ENCODE data around the gene CCP110.

The CCP110 gene

GRCh38 chr16:19522397-19522732 lies 1.4 kb upstream of the CCP110 start:
- no peaks in the 10 kb centered on the region for H3K27me3 ChIP-seq (ENCODE audit: insufficient read depth, low read length)
- no peak overlapping the region for H3K4me3 ChIP-seq (ENCODE audit: low read depth, low read length)
- H3K4ac ChIP-seq (ENCODE audit: low read depth, low read length): no peak overlapping the region
- no peak overlapping the region for H2AK5ac ChIP-seq (ENCODE audit: low read length)
- no peak overlapping the region for H4K12ac ChIP-seq (ENCODE audit: low read depth, low read length)
- H3K4me2 ChIP-seq (ENCODE audit: low read length): peak overlapping the region; percentile 54
- no peak overlapping the region for H2BK5ac ChIP-seq (ENCODE audit: low read depth, low read length, poor library complexity)
- no peak overlapping the region for H3K18ac ChIP-seq (ENCODE audit: low read length)
- no peak overlapping the region for H2BK120ac ChIP-seq (ENCODE audit: insufficient read depth, low read length, poor library complexity)
- no peak overlapping the region for H2BK12ac ChIP-seq (ENCODE audit: low read length)
- no CpG with 5 or more reads among the region's 5 CpGs for WGBS (ENCODE audit: extremely low coverage, insufficient coverage, insufficient read length)
- no peak overlapping the region for H3K27ac ChIP-seq (ENCODE audit: low read depth, low read length)
- peaks cover 0 to 2% of the 10 kb centered on the region in 2 experiments for H3K36me3 ChIP-seq (ENCODE audit: control insufficient read depth in 1 of 2, insufficient read depth in 2 of 2, low read length in 2 of 2)
- H4K91ac ChIP-seq (ENCODE audit: low read depth, low read length): no peak overlapping the region
- no peak overlapping the region for H3K23ac ChIP-seq (ENCODE audit: low read length)
- H3K9me3 ChIP-seq (ENCODE audit: insufficient read depth, low read depth, low read length): peaks cover 2% of the 10 kb centered on the region
- peaks cover 7% of the 10 kb centered on the region for H3K79me1 ChIP-seq (ENCODE audit: low read length)
- no peak for DNase-seq
- H3K14ac ChIP-seq (ENCODE audit: low read length): no peak overlapping the region
- peaks cover 0 to 2% of the 10 kb centered on the region in 2 experiments for H3K4me1 ChIP-seq (ENCODE audit: control insufficient read depth in 1 of 2, insufficient read depth in 2 of 2, low read length in 2 of 2)
- peak overlapping the region; percentile 58 for H4K8ac ChIP-seq (ENCODE audit: low read depth, low read length)
- peaks cover 7% of the 10 kb centered on the region for H3K79me2 ChIP-seq (ENCODE audit: control insufficient read depth, insufficient read depth, low read length, poor library complexity)
- no peak overlapping the region for H3K9ac ChIP-seq (ENCODE audit: low read length)
- H2AFZ ChIP-seq (ENCODE audit: insufficient read depth, low read length, poor library complexity): no peak overlapping the region

DNA sequence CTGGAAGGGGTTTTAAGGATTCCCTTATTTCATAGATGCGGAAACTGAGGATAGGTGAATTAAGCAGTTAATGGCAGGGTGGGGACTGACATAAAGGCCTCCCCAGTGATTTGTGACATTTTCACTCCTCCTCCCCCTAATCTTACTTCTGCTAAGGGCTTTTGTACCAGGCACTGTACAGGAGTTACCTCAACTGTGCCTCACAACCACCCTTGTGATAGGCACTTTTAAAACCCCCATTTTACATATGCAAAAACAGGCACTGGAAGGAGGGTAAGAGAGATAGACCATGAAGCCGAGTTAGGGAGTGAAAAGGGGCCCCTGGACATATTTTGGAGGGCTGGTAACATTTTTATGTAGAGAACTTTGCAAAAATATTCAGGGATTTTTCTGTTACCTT lies 982 bp upstream of the CCP110 start:
- H4K12ac ChIP-seq (ENCODE audit: low read depth, low read length): no peak overlapping the region
- no peak overlapping the region for H3K4me2 ChIP-seq (ENCODE audit: low read length)
- no peak overlapping the region for H3K9ac ChIP-seq (ENCODE audit: low read length)
- no peak overlapping the region for H2AFZ ChIP-seq (ENCODE audit: insufficient read depth, low read length, poor library complexity)
- H4K91ac ChIP-seq (ENCODE audit: low read depth, low read length): no peak overlapping the region
- DNase-seq: no peak
- H3K4me3 ChIP-seq (ENCODE audit: low read depth, low read length): no peak overlapping the region
- H3K9me3 ChIP-seq (ENCODE audit: insufficient read depth, low read depth, low read length): peaks cover 2% of the 10 kb centered on the region
- no peak overlapping the region for H2BK120ac ChIP-seq (ENCODE audit: insufficient read depth, low read length, poor library complexity)
- H2BK12ac ChIP-seq (ENCODE audit: low read length): no peak overlapping the region
- no peak overlapping the region for H3K23ac ChIP-seq (ENCODE audit: low read length)
- no CpG with 5 or more reads among the region's 2 CpGs for WGBS (ENCODE audit: extremely low coverage, insufficient coverage, insufficient read length)
- H2BK5ac ChIP-seq (ENCODE audit: low read depth, low read length, poor library complexity): no peak overlapping the region
- H3K4me1 ChIP-seq (ENCODE audit: control insufficient read depth in 1 of 2, insufficient read depth in 2 of 2, low read length in 2 of 2): peaks cover 0 to 2% of the 10 kb centered on the region in 2 experiments
- peaks cover 7% of the 10 kb centered on the region for H3K79me1 ChIP-seq (ENCODE audit: low read length)
- H2AK5ac ChIP-seq (ENCODE audit: low read length): no peak overlapping the region
- no peak overlapping the region for H3K4ac ChIP-seq (ENCODE audit: low read depth, low read length)
- H3K14ac ChIP-seq (ENCODE audit: low read length): no peak overlapping the region
- H3K27me3 ChIP-seq (ENCODE audit: insufficient read depth, low read length): no peaks in the 10 kb centered on the region
- H3K79me2 ChIP-seq (ENCODE audit: control insufficient read depth, insufficient read depth, low read length, poor library complexity): peaks cover 7% of the 10 kb centered on the region
- H4K8ac ChIP-seq (ENCODE audit: low read depth, low read length): no peak overlapping the region
- no peak overlapping the region for H3K27ac ChIP-seq (ENCODE audit: low read depth, low read length)
- no peak overlapping the region for H3K18ac ChIP-seq (ENCODE audit: low read length)
- peaks cover 0 to 2% of the 10 kb centered on the region in 2 experiments for H3K36me3 ChIP-seq (ENCODE audit: control insufficient read depth in 1 of 2, insufficient read depth in 2 of 2, low read length in 2 of 2)

DNA sequence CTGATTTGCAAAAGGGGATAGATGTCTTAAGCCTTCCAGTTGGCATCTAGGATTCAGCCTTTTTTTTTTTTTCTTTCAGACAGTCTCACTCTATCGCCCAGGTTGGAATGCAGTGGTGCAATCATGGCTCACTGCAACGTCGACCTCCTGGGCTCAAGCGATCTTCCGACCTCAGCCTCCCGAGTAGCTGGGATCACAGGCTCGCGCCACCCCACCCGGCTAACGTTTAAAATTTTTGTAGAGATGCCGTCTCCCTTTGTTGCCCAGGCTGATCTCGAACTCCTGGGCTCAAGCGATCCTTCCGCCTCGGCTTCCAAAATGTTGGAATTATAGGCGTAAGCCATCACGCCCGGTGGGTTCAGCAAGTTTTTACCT lies 571 bp upstream of the CCP110 start:
- Histone ChIP-seq H2BK5ac (ENCODE audit: low read depth, low read length, poor library complexity) (no peak overlapping the region), H3K27me3 (ENCODE audit: insufficient read depth, low read length) (no peaks in the 10 kb centered on the region), H3K27ac (ENCODE audit: low read depth, low read length) (no peak overlapping the region), H2BK120ac (ENCODE audit: insufficient read depth, low read length, poor library complexity) (peak overlapping the region; percentile 43), H3K9ac (ENCODE audit: low read length) (no peak overlapping the region), H3K14ac (ENCODE audit: low read length) (no peak overlapping the region), H2BK12ac (ENCODE audit: low read length) (peak overlapping the region; percentile 17), H3K9me3 (ENCODE audit: insufficient read depth, low read depth, low read length) (peaks cover 2% of the 10 kb centered on the region), H4K91ac (ENCODE audit: low read depth, low read length) (no peak overlapping the region), H3K79me1 (ENCODE audit: low read length) (peaks cover 7% of the 10 kb centered on the region), H3K4me1 (ENCODE audit: control insufficient read depth in 1 of 2, insufficient read depth in 2 of 2, low read length in 2 of 2) (peaks cover 0 to 2% of the 10 kb centered on the region in 2 experiments), H3K23ac (ENCODE audit: low read length) (no peak overlapping the region), H3K18ac (ENCODE audit: low read length) (no peak overlapping the region), H3K79me2 (ENCODE audit: control insufficient read depth, insufficient read depth, low read length, poor library complexity) (peaks cover 7% of the 10 kb centered on the region), H3K4me2 (ENCODE audit: low read length) (no peak overlapping the region), H2AK5ac (ENCODE audit: low read length) (no peak overlapping the region), H3K36me3 (ENCODE audit: control insufficient read depth in 1 of 2, insufficient read depth in 2 of 2, low read length in 2 of 2) (peaks cover 0 to 2% of the 10 kb centered on the region in 2 experiments), H3K4me3 (ENCODE audit: low read depth, low read length) (no peak overlapping the region), H4K8ac (ENCODE audit: low read depth, low read length) (peak overlapping the region; percentile 48), H3K4ac (ENCODE audit: low read depth, low read length) (no peak overlapping the region), H4K12ac (ENCODE audit: low read depth, low read length) (no peak overlapping the region), H2AFZ (ENCODE audit: insufficient read depth, low read length, poor library complexity) (peak overlapping the region; percentile 56)
- no CpG with 5 or more reads among the region's 18 CpGs for WGBS (ENCODE audit: extremely low coverage, insufficient coverage, insufficient read length)
- DNase-seq: peak; percentile 65 to 73

DNA sequence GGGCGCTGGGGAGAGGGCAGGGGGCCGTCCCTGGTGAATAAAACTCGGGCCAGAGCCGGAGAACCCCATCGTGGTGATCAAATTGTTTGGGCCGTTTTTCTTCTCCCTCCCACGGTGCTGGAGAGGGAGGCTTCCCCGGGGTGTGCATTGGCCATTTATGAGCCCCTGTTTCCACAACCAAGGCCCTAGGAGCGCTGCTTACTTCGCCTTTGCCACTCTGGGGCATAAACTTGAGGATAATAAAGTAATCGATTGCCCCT lies 544 bp downstream of the CCP110 start:
- Histone ChIP-seq H3K36me3 (ENCODE audit: control insufficient read depth in 1 of 2, insufficient read depth in 2 of 2, low read length in 2 of 2) (peaks cover 2% of the 10 kb centered on the region in 2 experiments), H3K4me3 (ENCODE audit: low read depth, low read length) (peak overlapping the region; percentile 98), H3K18ac (ENCODE audit: low read length) (no peak overlapping the region), H3K9ac (ENCODE audit: low read length) (peak overlapping the region; percentile 67), H2AK5ac (ENCODE audit: low read length) (no peak overlapping the region), H2BK120ac (ENCODE audit: insufficient read depth, low read length, poor library complexity) (no peak overlapping the region), H3K27me3 (ENCODE audit: insufficient read depth, low read length) (no peaks in the 10 kb centered on the region), H2AFZ (ENCODE audit: insufficient read depth, low read length, poor library complexity) (peak overlapping the region; percentile 76), H3K79me2 (ENCODE audit: control insufficient read depth, insufficient read depth, low read length, poor library complexity) (peaks cover 6% of the 10 kb centered on the region), H3K4me2 (ENCODE audit: low read length) (peak overlapping the region; percentile 71), H3K23ac (ENCODE audit: low read length) (no peak overlapping the region), H3K4ac (ENCODE audit: low read depth, low read length) (no peak overlapping the region), H4K12ac (ENCODE audit: low read depth, low read length) (no peak overlapping the region), H4K8ac (ENCODE audit: low read depth, low read length) (peak overlapping the region; percentile 34), H2BK5ac (ENCODE audit: low read depth, low read length, poor library complexity) (peak overlapping the region; percentile 14), H3K9me3 (ENCODE audit: insufficient read depth, low read depth, low read length) (peaks cover 2% of the 10 kb centered on the region), H3K79me1 (ENCODE audit: low read length) (peaks cover 7% of the 10 kb centered on the region), H4K91ac (ENCODE audit: low read depth, low read length) (no peak overlapping the region), H2BK12ac (ENCODE audit: low read length) (no peak overlapping the region), H3K27ac (ENCODE audit: low read depth, low read length) (no peak overlapping the region), H3K14ac (ENCODE audit: low read length) (no peak overlapping the region), H3K4me1 (ENCODE audit: control insufficient read depth in 1 of 2, insufficient read depth in 2 of 2, low read length in 2 of 2) (peaks cover 0 to 2% of the 10 kb centered on the region in 2 experiments)
- DNase-seq: no peak
- WGBS (ENCODE audit: extremely low coverage, insufficient coverage, insufficient read length): no CpG with 5 or more reads among the region's 11 CpGs
